ENCODE measurements around the gene FKBP4.

- TF ChIP-seq CTCF (IDR thresholded peaks at IDR 0.05; ENCODE audit: borderline replicate concordance, extremely low read depth, low read length, poor library complexity, severe bottlenecking) (no peak), EZH2 (IDR thresholded peaks at IDR 0.05; ENCODE audit: borderline replicate concordance, low read depth, low read length, severe bottlenecking) (no peak)
These were observed 58.9 kb downstream of the FKBP4 start for GRCh38 chr12:2853626-2854025.
